ENCODE measurements around the gene IFFO2. TPM values are rescaled to one million over a fixed set of nuclear protein-coding genes. Genes with fewer than 3 reads are reported as not detected.

Gene IFFO2
- total and polyA plus RNA-seq, 4 donors = 3.9 to 34.7 (median 13.5) TPM

- Histone ChIP-seq H3K9me3 (ENCODE audit: control insufficient read depth, low read length) (no peaks in the 10 kb centered on the region), H3K36me3 (ENCODE audit: control insufficient read depth in 1 of 2, insufficient read depth in 2 of 2, low read length in 1 of 2) (no peaks in the 10 kb centered on the region), H3K4me3 (ENCODE audit: low read length in 2 of 2) (no peak overlapping the region), H3K27ac (ENCODE audit: low read depth in 1 of 2, low read length in 2 of 2) (no peak overlapping the region), H3K27me3 (ENCODE audit: control insufficient read depth in 1 of 2, insufficient read depth in 2 of 2, low read length in 1 of 2) (no peaks in the 10 kb centered on the region), H3K4me1 (ENCODE audit: control insufficient read depth in 1 of 2, insufficient read depth in 2 of 2, low read length in 2 of 2) (peaks cover 3 to 8% of the 10 kb centered on the region in 2 donors)
- 76 to 78% methylated on average over 14 of the region's 14 CpGs for WGBS, 2 donors
- no peak for ATAC-seq (ENCODE audit: low FRiP score)
- intact Hi-C loops (cut with DNase I) = no loop called here
- DNase-seq = no peak
Measured at GRCh38 chr1:18945401-18945849, 11.1 kb downstream of the IFFO2 start.

- intact Hi-C loops (cut with DNase I) = no loop called here
- no peaks in the 10 kb centered on the region for H3K27me3 ChIP-seq (ENCODE audit: control insufficient read depth in 1 of 2, insufficient read depth in 2 of 2, low read length in 1 of 2)
- H3K27ac ChIP-seq (ENCODE audit: low read depth in 1 of 2, low read length in 2 of 2) = no peak overlapping the region
- H3K4me1 ChIP-seq (ENCODE audit: control insufficient read depth in 1 of 2, insufficient read depth in 2 of 2, low read length in 2 of 2) = peaks cover 7 to 8% of the 10 kb centered on the region in 2 donors
- 14 to 40% methylated on average over 2 of the region's 2 CpGs for WGBS, 2 donors
- H3K36me3 ChIP-seq (ENCODE audit: control insufficient read depth in 1 of 2, insufficient read depth in 2 of 2, low read length in 1 of 2) = no peaks in the 10 kb centered on the region
- H3K9me3 ChIP-seq (ENCODE audit: control insufficient read depth, low read length) = no peaks in the 10 kb centered on the region
- no peak for ATAC-seq (ENCODE audit: low FRiP score)
- H3K4me3 ChIP-seq (ENCODE audit: low read length in 2 of 2) = no peak overlapping the region
- no peak for DNase-seq
Measured at GRCh38 chr1:18944810-18945209, 11.7 kb downstream of the IFFO2 start.

GRCh38 chr1:18943914-18944572 is 12.4 kb downstream of the IFFO2 start:
- Histone ChIP-seq H3K36me3 (ENCODE audit: control insufficient read depth in 1 of 2, insufficient read depth in 2 of 2, low read length in 1 of 2) (no peaks in the 10 kb centered on the region), H3K9me3 (ENCODE audit: control insufficient read depth, low read length) (no peaks in the 10 kb centered on the region), H3K4me3 (ENCODE audit: low read length in 2 of 2) (no peak overlapping the region), H3K27ac (ENCODE audit: low read depth in 1 of 2, low read length in 2 of 2) (no peak overlapping the region), H3K27me3 (ENCODE audit: control insufficient read depth in 1 of 2, insufficient read depth in 2 of 2, low read length in 1 of 2) (no peaks in the 10 kb centered on the region), H3K4me1 (ENCODE audit: control insufficient read depth in 1 of 2, insufficient read depth in 2 of 2, low read length in 2 of 2) (peaks cover 5 to 7% of the 10 kb centered on the region in 2 donors)
- 93% methylated on average over 9 of the region's 9 CpGs for WGBS, 2 donors
- no peak for ATAC-seq (ENCODE audit: low FRiP score)
- no peak for DNase-seq
- intact Hi-C loops (cut with DNase I) = no loop called here

- intact Hi-C loops (cut with DNase I) = no loop called here
- Histone ChIP-seq H3K36me3 (ENCODE audit: control insufficient read depth in 1 of 2, insufficient read depth in 2 of 2, low read length in 1 of 2) (no peaks in the 10 kb centered on the region), H3K27ac (ENCODE audit: low read depth in 1 of 2, low read length in 2 of 2) (no peak overlapping the region), H3K4me3 (ENCODE audit: low read length in 2 of 2) (no peak overlapping the region), H3K9me3 (ENCODE audit: control insufficient read depth, low read length) (no peaks in the 10 kb centered on the region), H3K27me3 (ENCODE audit: control insufficient read depth in 1 of 2, insufficient read depth in 2 of 2, low read length in 1 of 2) (no peaks in the 10 kb centered on the region), H3K4me1 (ENCODE audit: control insufficient read depth in 1 of 2, insufficient read depth in 2 of 2, low read length in 2 of 2) (peaks cover 5 to 7% of the 10 kb centered on the region in 2 donors)
- ATAC-seq (ENCODE audit: low FRiP score) (no peak), DNase-seq (no peak)
- 92 to 93% methylated on average over 4 of the region's 4 CpGs for WGBS, 2 donors
Measured at GRCh38 chr1:18943162-18943561, 13.3 kb downstream of the IFFO2 start.

- 81 to 85% methylated on average over 4 of the region's 4 CpGs for WGBS, 2 donors
- Histone ChIP-seq H3K4me1 (ENCODE audit: control insufficient read depth in 1 of 2, insufficient read depth in 2 of 2, low read length in 2 of 2) (peaks cover 5 to 7% of the 10 kb centered on the region in 2 donors), H3K27ac (ENCODE audit: low read depth in 1 of 2, low read length in 2 of 2) (no peak overlapping the region), H3K9me3 (ENCODE audit: control insufficient read depth, low read length) (no peaks in the 10 kb centered on the region), H3K36me3 (ENCODE audit: control insufficient read depth in 1 of 2, insufficient read depth in 2 of 2, low read length in 1 of 2) (no peaks in the 10 kb centered on the region), H3K4me3 (ENCODE audit: low read length in 2 of 2) (no peak overlapping the region), H3K27me3 (ENCODE audit: control insufficient read depth in 1 of 2, insufficient read depth in 2 of 2, low read length in 1 of 2) (no peaks in the 10 kb centered on the region)
- DNase-seq (no peak), ATAC-seq (ENCODE audit: low FRiP score) (no peak)
- intact Hi-C loops (cut with DNase I) = no loop called here
Measured at GRCh38 chr1:18942340-18942739, 14.1 kb downstream of the IFFO2 start.

- DNase-seq (no peak), ATAC-seq (ENCODE audit: low FRiP score) (no peak)
- peaks cover 5 to 7% of the 10 kb centered on the region in 2 donors for H3K4me1 ChIP-seq (ENCODE audit: control insufficient read depth in 1 of 2, insufficient read depth in 2 of 2, low read length in 2 of 2)
- intact Hi-C loops (cut with DNase I) = no loop called here
- no peaks in the 10 kb centered on the region for H3K27me3 ChIP-seq (ENCODE audit: control insufficient read depth in 1 of 2, insufficient read depth in 2 of 2, low read length in 1 of 2)
- no peak overlapping the region for H3K27ac ChIP-seq (ENCODE audit: low read depth in 1 of 2, low read length in 2 of 2)
- H3K4me3 ChIP-seq (ENCODE audit: low read length in 2 of 2) = no peak overlapping the region
- WGBS, 2 donors = 31 to 33% methylated on average over 18 of the region's 18 CpGs
- no peaks in the 10 kb centered on the region for H3K9me3 ChIP-seq (ENCODE audit: control insufficient read depth, low read length)
- no peaks in the 10 kb centered on the region for H3K36me3 ChIP-seq (ENCODE audit: control insufficient read depth in 1 of 2, insufficient read depth in 2 of 2, low read length in 1 of 2)
Measured at GRCh38 chr1:18941221-18942141, 15.0 kb downstream of the IFFO2 start.

- 67 to 70% methylated on average over 13 of the region's 13 CpGs for WGBS, 2 donors
- intact Hi-C loops (cut with DNase I) = no loop called here
- Histone ChIP-seq H3K36me3 (ENCODE audit: control insufficient read depth in 1 of 2, insufficient read depth in 2 of 2, low read length in 1 of 2) (no peaks in the 10 kb centered on the region), H3K4me1 (ENCODE audit: control insufficient read depth in 1 of 2, insufficient read depth in 2 of 2, low read length in 2 of 2) (peaks cover 5 to 7% of the 10 kb centered on the region in 2 donors), H3K27me3 (ENCODE audit: control insufficient read depth in 1 of 2, insufficient read depth in 2 of 2, low read length in 1 of 2) (no peaks in the 10 kb centered on the region), H3K9me3 (ENCODE audit: control insufficient read depth, low read length) (no peaks in the 10 kb centered on the region), H3K27ac (ENCODE audit: low read depth in 1 of 2, low read length in 2 of 2) (no peak overlapping the region), H3K4me3 (ENCODE audit: low read length in 2 of 2) (no peak overlapping the region)
- ATAC-seq (ENCODE audit: low FRiP score) (no peak), DNase-seq (no peak)
Measured at GRCh38 chr1:18940303-18941020, 16.0 kb downstream of the IFFO2 start.

- Histone ChIP-seq H3K9me3 (ENCODE audit: control insufficient read depth, low read length) (no peaks in the 10 kb centered on the region), H3K4me3 (ENCODE audit: low read length in 2 of 2) (no peak overlapping the region), H3K4me1 (ENCODE audit: control insufficient read depth in 1 of 2, insufficient read depth in 2 of 2, low read length in 2 of 2) (peaks cover 1 to 7% of the 10 kb centered on the region in 2 donors), H3K36me3 (ENCODE audit: control insufficient read depth in 1 of 2, insufficient read depth in 2 of 2, low read length in 1 of 2) (no peaks in the 10 kb centered on the region), H3K27me3 (ENCODE audit: control insufficient read depth in 1 of 2, insufficient read depth in 2 of 2, low read length in 1 of 2) (no peaks in the 10 kb centered on the region), H3K27ac (ENCODE audit: low read depth in 1 of 2, low read length in 2 of 2) (no peak overlapping the region)
- no peak for DNase-seq
- WGBS, 2 donors = 68 to 69% methylated on average over 7 of the region's 7 CpGs
- intact Hi-C loops (cut with DNase I) = no loop called here
- no peak for ATAC-seq (ENCODE audit: low FRiP score)
Measured at GRCh38 chr1:18939398-18940302, 16.8 kb downstream of the IFFO2 start.
